SHP77 treated with DMSO at 0.1 percent for 48 hours (cell line): ENCODE measurements around the gene PKD2L2.
"Not testable (repeated sequence)": the region's sequence is repeated elsewhere in the genome, so short reads cannot be mapped to it uniquely, and the experiment has no call there.

Source experiments
- DNase-seq: peaks from one replicate; lab custom pipeline; 2025; lab: John Stamatoyannopoulos, UW

Gene PKD2L2

GRCh38 chr5:137888466-137888862 lies 793 bp upstream of the PKD2L2 start:
- no peak for DNase-seq

GRCh38 chr5:137890845-137891244 lies 1.6 kb downstream of the PKD2L2 start:
- DNase-seq, result no peak

GRCh38 chr5:137891849-137892248 lies 2.6 kb downstream of the PKD2L2 start:
- DNase-seq, result no peak

GRCh38 chr5:137894586-137894985 lies 5.3 kb downstream of the PKD2L2 start:
- DNase-seq, result no peak

- DNase-seq, result no peak
Observed at GRCh38 chr5:137896560-137896959, 7.3 kb downstream of the PKD2L2 start.

GRCh38 chr5:137899493-137899892 lies 10.2 kb downstream of the PKD2L2 start:
- no peak for DNase-seq

- no peak for DNase-seq
Observed at GRCh38 chr5:137901011-137901817, 12.0 kb downstream of the PKD2L2 start.

- DNase-seq, result no peak
Observed at GRCh38 chr5:137902408-137903133, 13.3 kb downstream of the PKD2L2 start.

- DNase-seq, result no peak
Observed at GRCh38 chr5:137914758-137915157, 25.5 kb downstream of the PKD2L2 start.

GRCh38 chr5:137916923-137917322 lies 27.7 kb downstream of the PKD2L2 start:
- DNase-seq, result no peak

- no peak for DNase-seq
Observed at GRCh38 chr5:137921931-137922330, 32.7 kb downstream of the PKD2L2 start.

GRCh38 chr5:137923856-137924255 lies 34.6 kb downstream of the PKD2L2 start:
- DNase-seq, result no peak

- DNase-seq, result no peak
Observed at GRCh38 chr5:137932800-137933199, 43.5 kb downstream of the PKD2L2 start.

- no peak for DNase-seq
Observed at GRCh38 chr5:137933491-137933911, 44.2 kb downstream of the PKD2L2 start.

GRCh38 chr5:137935190-137935589 lies 45.9 kb downstream of the PKD2L2 start:
- DNase-seq, result no peak

- no peak for DNase-seq
Observed at GRCh38 chr5:137935694-137936093, 46.4 kb downstream of the PKD2L2 start.

GRCh38 chr5:137937994-137938750 lies 48.9 kb downstream of the PKD2L2 start:
- no peak for DNase-seq

GRCh38 chr5:137938751-137939143 lies 49.5 kb downstream of the PKD2L2 start:
- DNase-seq, result no peak

- no peak for DNase-seq
Observed at GRCh38 chr5:137939331-137939730, 50.1 kb downstream of the PKD2L2 start.

- not testable (repeated sequence) for DNase-seq
Observed at GRCh38 chr5:137944280-137944679, 55.0 kb downstream of the PKD2L2 start.

GRCh38 chr5:137945825-137946224 lies 56.6 kb downstream of the PKD2L2 start:
- DNase-seq, result no peak

- no peak for DNase-seq
Observed at GRCh38 chr5:137954131-137954879, 65.0 kb downstream of the PKD2L2 start.
